IMR-90 (cell line): ENCODE results near the gene LPGAT1. TPM values are rescaled to one million over a fixed set of nuclear protein-coding genes. Genes with fewer than 3 reads are reported as not detected.

Experiments
- ATAC-seq: fragments of 200-7000 bp; cut with Tn5 transposase; 2 replicates; pipeline ENCODE4 v1.9.1; 2020; ENCODE audit warnings: low read depth, mild to moderate bottlenecking, moderate library complexity
- BruUV-seq: library from RNA; stranded (reverse); fragments of 400-500 nt; replicated peaks from 2 replicates; lab custom pipeline; 2021; lab: Mats Ljungman, UMichigan
- CTCF ChIA-PET: fragments of 300-600 bp; formaldehyde crosslinking; extraction: SDS; loops from one replicate; lab custom pipeline; 2021; ENCODE audit warnings: antibody characterized with exemption; lab: Yijun Ruan, JAX
- POLR2A ChIA-PET: fragments of 300-600 bp; sonication (Branson Sonifier 250); formaldehyde crosslinking; loops from one replicate; lab custom pipeline; 2022; ENCODE audit warnings: antibody characterized with exemption; ENCODE audit not compliant: unreplicated experiment; lab: Charles Lee
- DNase-seq: peaks from one replicate; pipeline ENCODE4 v3.0.0; 2013
- H2AFZ ChIP-seq: replicated peaks from 2 replicates; pipeline ENCODE3; 2013; ENCODE audit warnings: low read length, mild to moderate bottlenecking; ENCODE audit not compliant: poor library complexity
- H2AK5ac ChIP-seq: 2 replicates; pipeline ENCODE4 v1.6.1; 2013; ENCODE audit warnings: low read depth, low read length, inconsistent platforms
- H2AK9ac ChIP-seq: replicated peaks from 2 replicates; pipeline ENCODE3; 2013; ENCODE audit warnings: mild to moderate bottlenecking, low read depth, low read length, moderate library complexity; ENCODE audit not compliant: poor library complexity
- H2BK120ac ChIP-seq: 2 replicates; pipeline ENCODE4 v1.6.1; 2013; ENCODE audit warnings: low read depth, low read length, inconsistent platforms
- H2BK15ac ChIP-seq: 3 replicates; pipeline ENCODE4 v1.6.1; 2013; ENCODE audit warnings: low read depth, low read length, inconsistent platforms
- H2BK20ac ChIP-seq: 2 replicates; pipeline ENCODE4 v1.6.1; 2013; ENCODE audit warnings: low read depth, mild to moderate bottlenecking, inconsistent platforms, low read length, moderate library complexity
- H2BK5ac ChIP-seq: 2 replicates; pipeline ENCODE4 v1.6.1; 2013; ENCODE audit warnings: mild to moderate bottlenecking, low read depth, low read length, inconsistent platforms; ENCODE audit not compliant: poor library complexity, severe bottlenecking
- H3K14ac ChIP-seq: replicated peaks from 2 replicates; pipeline ENCODE4 v1.6.1; 2013; ENCODE audit warnings: low read depth, low read length, inconsistent platforms
- H3K18ac ChIP-seq: 2 replicates; pipeline ENCODE4 v1.6.1; 2013; ENCODE audit warnings: low read depth, low read length, control low read depth
- H3K23ac ChIP-seq: 2 replicates; pipeline ENCODE4 v1.6.1; 2013; ENCODE audit warnings: low read depth, low read length, inconsistent platforms
- H3K27ac ChIP-seq: 2 replicates; pipeline ENCODE4 v1.5.1; 2013; ENCODE audit warnings: mild to moderate bottlenecking, control low read depth, low read length; ENCODE audit not compliant: insufficient read depth
- H3K27me3 ChIP-seq: 2 replicates; pipeline ENCODE4 v1.6.1; 2013; ENCODE audit warnings: low read length; ENCODE audit not compliant: control insufficient read depth, insufficient read depth
- H3K36me3 ChIP-seq: 2 replicates; pipeline ENCODE4 v1.6.1; 2013; ENCODE audit warnings: low read length, mixed read lengths; ENCODE audit not compliant: control insufficient read depth, insufficient read depth
- H3K4ac ChIP-seq: 2 replicates; pipeline ENCODE4 v1.6.1; 2013; ENCODE audit warnings: low read depth, low read length, inconsistent platforms
- H3K4me1 ChIP-seq: 2 replicates; pipeline ENCODE4 v1.6.1; 2013; ENCODE audit warnings: low read length, mixed read lengths; ENCODE audit not compliant: control insufficient read depth, insufficient read depth
- H3K4me2 ChIP-seq: 2 replicates; pipeline ENCODE4 v1.6.1; 2013; ENCODE audit warnings: low read depth, mild to moderate bottlenecking, control low read depth, low read length, moderate library complexity
- H3K4me3 ChIP-seq: 2 replicates; pipeline ENCODE4 v1.5.1; 2013; ENCODE audit warnings: low read depth, mild to moderate bottlenecking, control low read depth, low read length, moderate library complexity; ENCODE audit not compliant: insufficient read depth
- H3K56ac ChIP-seq: 2 replicates; pipeline ENCODE4 v1.6.1; 2013; ENCODE audit warnings: low read length, inconsistent platforms; ENCODE audit not compliant: insufficient read depth; ENCODE audit errors: extremely low read depth
- H3K79me1 ChIP-seq, 2 experiments: 2 replicates each; pipeline ENCODE4 v1.6.1; 2013; ENCODE audit warnings: low read length in 2 of 2, inconsistent platforms in 1 of 2, low read depth in 1 of 2
- H3K9ac ChIP-seq: 2 replicates; pipeline ENCODE4 v1.6.1; 2013; ENCODE audit warnings: low read depth, low read length, control low read depth
- H3K9me1 ChIP-seq: 2 replicates; pipeline ENCODE4 v1.6.1; 2013; ENCODE audit warnings: low read length, inconsistent platforms; ENCODE audit not compliant: insufficient read depth
- H3K9me3 ChIP-seq: 2 replicates; pipeline ENCODE4 v1.6.1; 2013; ENCODE audit warnings: low read length; ENCODE audit not compliant: control insufficient read depth, insufficient read depth
- H4K20me1 ChIP-seq: 2 replicates; pipeline ENCODE4 v1.6.1; 2013; ENCODE audit warnings: low read length, inconsistent platforms; ENCODE audit not compliant: insufficient read depth
- H4K5ac ChIP-seq: 2 replicates; pipeline ENCODE4 v1.6.1; 2013; ENCODE audit warnings: mild to moderate bottlenecking, low read depth, low read length, control low read depth
- H4K8ac ChIP-seq, 2 experiments: 2 replicates each; pipeline ENCODE4 v1.6.1; 2013; ENCODE audit warnings: low read depth in 2 of 2, low read length in 2 of 2, control low read depth in 1 of 2, inconsistent platforms in 1 of 2
- H4K91ac ChIP-seq: 2 replicates; pipeline ENCODE4 v1.6.1; 2013; ENCODE audit warnings: low read depth, low read length, inconsistent platforms; ENCODE audit not compliant: insufficient read depth
- BHLHE40 ChIP-seq: fragments of 150-350 bp; IDR thresholded peaks from 2 replicates; pipeline ENCODE4 v1.6.1; 2016; ENCODE audit warnings: mild to moderate bottlenecking, low read depth, low read length
- CEBPB ChIP-seq: IDR thresholded peaks from 2 replicates; pipeline ENCODE4 v1.6.1; 2012; ENCODE audit warnings: low read depth, low read length, improper control_type of control experiment
- CHD1 ChIP-seq: IDR thresholded peaks from 2 replicates; pipeline ENCODE4 v1.6.1; 2012; ENCODE audit warnings: low read depth, low read length, improper control_type of control experiment
- FOS ChIP-seq: fragments of 150-350 bp; IDR thresholded peaks from 2 replicates; pipeline ENCODE4 v1.6.1; 2016; ENCODE audit warnings: low read depth, low read length
- MAFK ChIP-seq: IDR thresholded peaks from 2 replicates; pipeline ENCODE4 v1.6.1; 2012; ENCODE audit warnings: low read depth, low read length, improper control_type of control experiment
- MAZ ChIP-seq: IDR thresholded peaks from 2 replicates; pipeline ENCODE4 v1.6.1; 2012; ENCODE audit warnings: low read depth, mild to moderate bottlenecking, low read length, improper control_type of control experiment, moderate library complexity, borderline replicate concordance
- MXI1 ChIP-seq: IDR thresholded peaks from 2 replicates; pipeline ENCODE4 v1.6.1; 2012; ENCODE audit warnings: low read depth, mild to moderate bottlenecking, low read length, moderate library complexity, borderline replicate concordance
- NFE2L2 ChIP-seq: fragments of 150-350 bp; IDR thresholded peaks from 2 replicates; pipeline ENCODE4 v1.6.1; 2016; ENCODE audit warnings: low read depth, mild to moderate bottlenecking, low read length
- POLR2A ChIP-seq: IDR thresholded peaks from 2 replicates; pipeline ENCODE4 v1.6.1; 2012; ENCODE audit warnings: mild to moderate bottlenecking, low read depth, low read length
- RAD21 ChIP-seq: IDR thresholded peaks from 2 replicates; pipeline ENCODE4 v1.6.1; 2012; ENCODE audit warnings: low read length, improper control_type of control experiment
- RCOR1 ChIP-seq: IDR thresholded peaks from 2 replicates; pipeline ENCODE4 v1.6.1; 2012; ENCODE audit warnings: mild to moderate bottlenecking, low read length, improper control_type of control experiment; ENCODE audit not compliant: insufficient replicate concordance
- RFX5 ChIP-seq: IDR thresholded peaks from 2 replicates; pipeline ENCODE4 v1.8.0; 2012; ENCODE audit warnings: low read depth, mild to moderate bottlenecking, low read length, moderate library complexity
- SMC3 ChIP-seq: fragments of 150-350 bp; IDR thresholded peaks from 2 replicates; pipeline ENCODE4 v1.6.1; 2016; ENCODE audit warnings: low read depth, mild to moderate bottlenecking, antibody characterized with exemption, low read length, moderate library complexity
- WGBS, 2 experiments: methylation state at CpG; one replicate each; pipeline versions ENCODE4 v1.1.5 to v1.1.7; 2013; ENCODE audit warnings: missing lambda C conversion rate in 2 of 2; ENCODE audit not compliant: insufficient read length in 1 of 2; ENCODE audit errors: extremely low coverage in 2 of 2; 5-methylcytosine and 5-hydroxymethylcytosine counted together
- dilution Hi-C: fragments of 300-500 bp; cut with HindIII; formaldehyde crosslinking; loops from one replicate; pipeline ENCODE4 v1.14.3; 2018; ENCODE audit warnings: low sequenced_read_pairs; ENCODE audit not compliant: unreplicated experiment
- in situ Hi-C: fragments of 300-500 bp; cut with MboI; formaldehyde crosslinking; loops from 3 replicates; pipeline ENCODE4 v1.14.3; 2019; ENCODE audit warnings: low sequenced_read_pairs, inconsistent platforms, mixed read lengths
- intact Hi-C: fragments of 100-400 bp; cut with micrococcal nuclease; formaldehyde crosslinking; loops from 2 replicates; pipeline ENCODE4 v1.10.0; 2022
- polyA plus RNA-seq, 3 experiments: library from polyadenylated mRNA; depleted of rRNA; stranded (reverse); fragments of >200 nt; gene quantifications; 2 replicates each; pipeline ENCODE4 v1.2.3, GENCODE V29; 2012; ENCODE audit warnings: low replicate concordance in 1 of 3
- total RNA-seq: library from RNA; depleted of rRNA; stranded (reverse); fragments of >200 nt; gene quantifications from 2 replicates; pipeline ENCODE4 v1.2.3, GENCODE V29; 2012
- TF ChIP-seq, protein P1 (sequence below): conservative IDR thresholded peaks from 2 replicates; pipeline ENCODE4 v1.5.1; 2012; ENCODE audit warnings: mild to moderate bottlenecking, low read depth, low read length, improper control_type of control experiment
- TF ChIP-seq, protein P2 (sequence below): fragments of 150-350 bp; IDR thresholded peaks from 2 replicates; pipeline ENCODE4 v1.6.1; 2017; ENCODE audit warnings: mild to moderate bottlenecking, antibody characterized with exemption, low read length, low read depth
- TF ChIP-seq, protein P3 (sequence below): fragments of 150-350 bp; IDR thresholded peaks from 2 replicates; pipeline ENCODE4 v1.6.1; 2016; ENCODE audit warnings: low read depth, mild to moderate bottlenecking, low read length, moderate library complexity, borderline replicate concordance

LPGAT1 gene
- total and polyA plus RNA-seq, 2 of the 4 experiments (the other 2 are of a cell fraction) = 6.7 to 13.6 TPM

GRCh38 chr1:211752317-211752716, 78.2 kb downstream of the LPGAT1 start:
- H4K5ac ChIP-seq = no peak overlapping the region
- no peak overlapping the region for H2BK15ac ChIP-seq
- DNase-seq = no peak
- no peak overlapping the region for H2AFZ ChIP-seq
- no peaks in the 10 kb centered on the region for H3K79me1 ChIP-seq
- H3K9me3 ChIP-seq = no peaks in the 10 kb centered on the region
- H4K8ac ChIP-seq = no peak overlapping the region
- no peak overlapping the region for H2BK120ac ChIP-seq
- ChIA-PET CTCF (interaction anchor here (1.3 kb wide), 1 partner anchor 9 kb away, joined by 5 read pairs; no protein-coding TSS in a partner anchor), POLR2A (interaction anchor here (0.5 kb wide), 1 partner anchor 300 kb away, joined by 4 read pairs; no protein-coding TSS in a partner anchor)
- H2AK5ac ChIP-seq = no peak overlapping the region
- no peak overlapping the region for H3K23ac ChIP-seq
- H3K4me2 ChIP-seq = no peak overlapping the region
- H3K18ac ChIP-seq = no peak overlapping the region
- H3K9ac ChIP-seq = no peak overlapping the region
- no peak overlapping the region for H3K27ac ChIP-seq
- no peak overlapping the region for H3K4me3 ChIP-seq
- H3K14ac ChIP-seq = no peak overlapping the region
- H3K27me3 ChIP-seq = no peaks in the 10 kb centered on the region
- H3K4ac ChIP-seq = no peak overlapping the region
- no CpG with 5 or more reads among the region's 4 CpGs for WGBS, 2 experiments
- intact Hi-C loops (no loop called here), in situ Hi-C loops (no loop called here), dilution Hi-C loops (no loop called here)
- no peak overlapping the region for H2BK20ac ChIP-seq
- no peak overlapping the region for H4K91ac ChIP-seq
- H3K9me1 ChIP-seq = no peaks in the 10 kb centered on the region
- H3K4me1 ChIP-seq = no peaks in the 10 kb centered on the region
- no peak overlapping the region for H2AK9ac ChIP-seq
- peaks cover 7% of the 10 kb centered on the region for H3K36me3 ChIP-seq
- H2BK5ac ChIP-seq = no peak overlapping the region
- no peaks in the 10 kb centered on the region for H4K20me1 ChIP-seq
- no peak for ATAC-seq
- no TSS peak for BruUV-seq
- TF ChIP-seq, protein P1, sequence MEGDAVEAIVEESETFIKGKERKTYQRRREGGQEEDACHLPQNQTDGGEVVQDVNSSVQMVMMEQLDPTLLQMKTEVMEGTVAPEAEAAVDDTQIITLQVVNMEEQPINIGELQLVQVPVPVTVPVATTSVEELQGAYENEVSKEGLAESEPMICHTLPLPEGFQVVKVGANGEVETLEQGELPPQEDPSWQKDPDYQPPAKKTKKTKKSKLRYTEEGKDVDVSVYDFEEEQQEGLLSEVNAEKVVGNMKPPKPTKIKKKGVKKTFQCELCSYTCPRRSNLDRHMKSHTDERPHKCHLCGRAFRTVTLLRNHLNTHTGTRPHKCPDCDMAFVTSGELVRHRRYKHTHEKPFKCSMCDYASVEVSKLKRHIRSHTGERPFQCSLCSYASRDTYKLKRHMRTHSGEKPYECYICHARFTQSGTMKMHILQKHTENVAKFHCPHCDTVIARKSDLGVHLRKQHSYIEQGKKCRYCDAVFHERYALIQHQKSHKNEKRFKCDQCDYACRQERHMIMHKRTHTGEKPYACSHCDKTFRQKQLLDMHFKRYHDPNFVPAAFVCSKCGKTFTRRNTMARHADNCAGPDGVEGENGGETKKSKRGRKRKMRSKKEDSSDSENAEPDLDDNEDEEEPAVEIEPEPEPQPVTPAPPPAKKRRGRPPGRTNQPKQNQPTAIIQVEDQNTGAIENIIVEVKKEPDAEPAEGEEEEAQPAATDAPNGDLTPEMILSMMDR = no peak
- no peak for TF ChIP-seq SMC3
- no peak for TF ChIP-seq MAZ
- TF ChIP-seq MXI1 = no peak
- no peak for TF ChIP-seq MAFK
- TF ChIP-seq, protein P2, sequence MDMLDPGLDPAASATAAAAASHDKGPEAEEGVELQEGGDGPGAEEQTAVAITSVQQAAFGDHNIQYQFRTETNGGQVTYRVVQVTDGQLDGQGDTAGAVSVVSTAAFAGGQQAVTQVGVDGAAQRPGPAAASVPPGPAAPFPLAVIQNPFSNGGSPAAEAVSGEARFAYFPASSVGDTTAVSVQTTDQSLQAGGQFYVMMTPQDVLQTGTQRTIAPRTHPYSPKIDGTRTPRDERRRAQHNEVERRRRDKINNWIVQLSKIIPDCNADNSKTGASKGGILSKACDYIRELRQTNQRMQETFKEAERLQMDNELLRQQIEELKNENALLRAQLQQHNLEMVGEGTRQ = no peak
- no peak for TF ChIP-seq RAD21
- TF ChIP-seq, protein P3, sequence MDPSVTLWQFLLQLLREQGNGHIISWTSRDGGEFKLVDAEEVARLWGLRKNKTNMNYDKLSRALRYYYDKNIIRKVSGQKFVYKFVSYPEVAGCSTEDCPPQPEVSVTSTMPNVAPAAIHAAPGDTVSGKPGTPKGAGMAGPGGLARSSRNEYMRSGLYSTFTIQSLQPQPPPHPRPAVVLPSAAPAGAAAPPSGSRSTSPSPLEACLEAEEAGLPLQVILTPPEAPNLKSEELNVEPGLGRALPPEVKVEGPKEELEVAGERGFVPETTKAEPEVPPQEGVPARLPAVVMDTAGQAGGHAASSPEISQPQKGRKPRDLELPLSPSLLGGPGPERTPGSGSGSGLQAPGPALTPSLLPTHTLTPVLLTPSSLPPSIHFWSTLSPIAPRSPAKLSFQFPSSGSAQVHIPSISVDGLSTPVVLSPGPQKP = no peak
- TF ChIP-seq POLR2A = no peak
- TF ChIP-seq RFX5 = no peak
- TF ChIP-seq RCOR1 = no peak
- TF ChIP-seq NFE2L2 = no peak
- TF ChIP-seq BHLHE40 = no peak
- no peak for TF ChIP-seq FOS
- no peak for TF ChIP-seq CEBPB
- no peak for TF ChIP-seq CHD1
- no peak overlapping the region for H3K56ac ChIP-seq
